GM20000 (cell line): ENCODE data around the gene STAT5B.
A peak's percentile ranks its signal among the peaks of the same experiment; 100 is the strongest.

Experiments used
- DNase-seq: peaks from one replicate; pipeline ENCODE4 v3.0.0; 2012; ENCODE audit warnings: low spot score
- CTCF ChIP-seq: IDR thresholded peaks from 2 replicates; pipeline ENCODE4 v1.5.1; 2012; ENCODE audit warnings: mild to moderate bottlenecking, control low read depth; ENCODE audit errors: extremely low read depth, missing control alignments

STAT5B gene

GRCh38 chr17:42200706-42201457 is 75.3 kb downstream of the STAT5B start:
- no peak for DNase-seq
- TF ChIP-seq CTCF: no peak

- TF ChIP-seq CTCF: no peak
- no peak for DNase-seq
Measured at GRCh38 chr17:42199416-42200011, 76.7 kb downstream of the STAT5B start.

GRCh38 chr17:42198897-42199296 is 77.3 kb downstream of the STAT5B start:
- no peak for TF ChIP-seq CTCF
- DNase-seq: no peak

- no peak for DNase-seq
- no peak for TF ChIP-seq CTCF
Measured at GRCh38 chr17:42197564-42198156, 78.5 kb downstream of the STAT5B start.

- TF ChIP-seq CTCF: no peak
- DNase-seq: peak; percentile 90
Measured at GRCh38 chr17:42193969-42194899, 82.0 kb downstream of the STAT5B start, which contains the start of gene GHDC. GHDC (minus strand) TSS chr17:42194494; CDS start chr17:42193581, 913 bp downstream.

GRCh38 chr17:42193216-42193968 is 82.8 kb downstream of the STAT5B start:
- DNase-seq: no peak
- no peak for TF ChIP-seq CTCF
